HL-60/S4 treated with retinoic acid at 250 ng/mL for 4 days and 3 days (cell line): ENCODE data around the gene GPSM1.
"Not testable (repeated sequence)": the region's sequence is repeated elsewhere in the genome, so short reads cannot be mapped to it uniquely, and the experiment has no call there.

Experiments used
- in situ Hi-C: fragments of 300-500 bp; cut with MboI; formaldehyde crosslinking; loops from 2 replicates; pipeline ENCODE4 v1.7.0; 2022; ENCODE audit warnings: low sequenced_read_pairs

The GPSM1 gene

GRCh38 chr9:136316896-136317676 is 10.3 kb upstream of the GPSM1 start:
- in situ Hi-C loops = no loop called here

- in situ Hi-C loops = no loop called here
Measured at GRCh38 chr9:136317695-136318094, 9.6 kb upstream of the GPSM1 start.

GRCh38 chr9:136318111-136318775 is 9.1 kb upstream of the GPSM1 start:
- in situ Hi-C loops = no loop called here

GRCh38 chr9:136318776-136319241 is 8.5 kb upstream of the GPSM1 start:
- in situ Hi-C loops = no loop called here

GRCh38 chr9:136319244-136319643 is 8.1 kb upstream of the GPSM1 start:
- in situ Hi-C loops = not testable (repeated sequence)

GRCh38 chr9:136319955-136320354 is 7.4 kb upstream of the GPSM1 start:
- in situ Hi-C loops = not testable (repeated sequence)

GRCh38 chr9:136320972-136321371 is 6.4 kb upstream of the GPSM1 start:
- in situ Hi-C loops = not testable (repeated sequence)

GRCh38 chr9:136321561-136321960 is 5.8 kb upstream of the GPSM1 start:
- in situ Hi-C loops = no loop called here

- in situ Hi-C loops = no loop called here
Measured at GRCh38 chr9:136322756-136323330, 4.5 kb upstream of the GPSM1 start.

GRCh38 chr9:136323371-136323789 is 4.0 kb upstream of the GPSM1 start:
- in situ Hi-C loops = no loop called here

GRCh38 chr9:136324501-136325300 is 2.6 kb upstream of the GPSM1 start:
- in situ Hi-C loops = no loop called here

GRCh38 chr9:136325358-136325757 is 2.0 kb upstream of the GPSM1 start:
- in situ Hi-C loops = no loop called here

- in situ Hi-C loops = no loop called here
Measured at GRCh38 chr9:136326061-136326760, 1.1 kb upstream of the GPSM1 start.

GRCh38 chr9:136326761-136327303 is 507 bp upstream of the GPSM1 start:
- in situ Hi-C loops = no loop called here

- in situ Hi-C loops = no loop called here
Measured at GRCh38 chr9:136328011-136328621, 777 bp downstream of the GPSM1 start.

- in situ Hi-C loops = no loop called here
Measured at GRCh38 chr9:136328622-136329041, 1.3 kb downstream of the GPSM1 start.

- in situ Hi-C loops = no loop called here
Measured at GRCh38 chr9:136329211-136329627, 1.9 kb downstream of the GPSM1 start.

- in situ Hi-C loops = no loop called here
Measured at GRCh38 chr9:136329636-136330405, 2.5 kb downstream of the GPSM1 start.

- in situ Hi-C loops = no loop called here
Measured at GRCh38 chr9:136330406-136330990, 3.2 kb downstream of the GPSM1 start.
